DND-41 (cell line): ENCODE data around the gene DMRT1.

Source experiments
- ATAC-seq: fragments of 200-7000 bp; cut with Tn5 transposase; 3 replicates; pipeline ENCODE4 v1.9.1; 2021; ENCODE audit warnings: low read depth; ENCODE audit not compliant: insufficient read depth
- DNase-seq: peaks from one replicate; pipeline ENCODE4 v3.0.0-alpha.2; 2020
- H2AFZ ChIP-seq: 2 replicates; pipeline ENCODE4 v1.6.0; 2012; ENCODE audit warnings: low read depth, low read length
- H3K27ac ChIP-seq: 2 replicates; pipeline ENCODE4 v1.5.1; 2012; ENCODE audit warnings: low read length, inconsistent platforms
- H3K27me3 ChIP-seq: fragments of 200-600 bp; sonication (generic); 2 replicates; pipeline ENCODE4 v1.6.0; 2012; ENCODE audit warnings: low read length, mild to moderate bottlenecking, inconsistent platforms; ENCODE audit not compliant: insufficient read depth, poor library complexity
- H3K36me3 ChIP-seq: 2 replicates; pipeline ENCODE4 v1.5.1; 2012; ENCODE audit warnings: low read length, inconsistent platforms; ENCODE audit not compliant: insufficient read depth
- H3K4me1 ChIP-seq: 2 replicates; pipeline ENCODE4 v1.5.1; 2012; ENCODE audit warnings: mild to moderate bottlenecking, low read length; ENCODE audit not compliant: insufficient read depth
- H3K4me2 ChIP-seq: 2 replicates; pipeline ENCODE4 v1.6.0; 2012; ENCODE audit warnings: mild to moderate bottlenecking, moderate library complexity, low read length, inconsistent platforms; ENCODE audit not compliant: insufficient read depth
- H3K4me3 ChIP-seq, 2 experiments: fragments of 200-600 bp in 1 of 2; shearing (Covaris generic) in 1 of 2; 2 replicates each; pipeline ENCODE4 v1.5.1; 2012 to 2016; ENCODE audit warnings: inconsistent platforms in 2 of 2, low read length in 2 of 2, mild to moderate bottlenecking in 2 of 2, low read depth in 1 of 2, moderate library complexity in 1 of 2
- H3K79me2 ChIP-seq: 2 replicates; pipeline ENCODE4 v1.6.0; 2012; ENCODE audit warnings: low read length, inconsistent platforms; ENCODE audit not compliant: insufficient read depth
- H3K9ac ChIP-seq: 2 replicates; pipeline ENCODE4 v1.6.0; 2012; ENCODE audit warnings: low read depth, mild to moderate bottlenecking, inconsistent platforms, low read length, moderate library complexity
- H3K9me3 ChIP-seq: 2 replicates; pipeline ENCODE4 v1.5.1; 2012; ENCODE audit warnings: low read length, moderate library complexity, mild to moderate bottlenecking, inconsistent platforms; ENCODE audit not compliant: insufficient read depth, severe bottlenecking
- H4K20me1 ChIP-seq: 2 replicates; pipeline ENCODE4 v1.6.0; 2012; ENCODE audit warnings: low read length; ENCODE audit not compliant: insufficient read depth
- CTCF ChIP-seq: IDR thresholded peaks from 2 replicates; pipeline ENCODE4 v1.5.1; 2012; ENCODE audit warnings: borderline replicate concordance, low read length, moderate library complexity, mild to moderate bottlenecking; ENCODE audit not compliant: poor library complexity, severe bottlenecking; ENCODE audit errors: extremely low read depth
- EZH2 ChIP-seq: IDR thresholded peaks from 3 replicates; pipeline ENCODE4 v1.6.1; 2012; ENCODE audit warnings: borderline replicate concordance, low read depth, mild to moderate bottlenecking, moderate library complexity, low read length, inconsistent platforms; ENCODE audit not compliant: severe bottlenecking

Gene DMRT1

GRCh38 chr9:846852-847251 lies 5.4 kb downstream of the DMRT1 start:
- no peak overlapping the region for H3K9ac ChIP-seq
- H3K79me2 ChIP-seq: no peaks in the 10 kb centered on the region
- no peaks in the 10 kb centered on the region for H4K20me1 ChIP-seq
- H3K4me3 ChIP-seq: no peak overlapping the region
- H3K27me3 ChIP-seq: peaks cover 3% of the 10 kb centered on the region
- H3K4me1 ChIP-seq: no peaks in the 10 kb centered on the region
- H2AFZ ChIP-seq: no peak overlapping the region
- no peak for ATAC-seq
- no peak overlapping the region for H3K4me2 ChIP-seq
- TF ChIP-seq CTCF: no peak
- no peak for TF ChIP-seq EZH2
- no peak overlapping the region for H3K27ac ChIP-seq
- H3K9me3 ChIP-seq: no peaks in the 10 kb centered on the region
- no peak for DNase-seq
- H3K36me3 ChIP-seq: no peaks in the 10 kb centered on the region

GRCh38 chr9:847505-847904 lies 6.0 kb downstream of the DMRT1 start:
- H2AFZ ChIP-seq: no peak overlapping the region
- no peaks in the 10 kb centered on the region for H3K4me1 ChIP-seq
- no peak overlapping the region for H3K27ac ChIP-seq
- no peak for TF ChIP-seq CTCF
- no peak for TF ChIP-seq EZH2
- ATAC-seq: no peak
- no peaks in the 10 kb centered on the region for H3K79me2 ChIP-seq
- H3K9ac ChIP-seq: no peak overlapping the region
- no peaks in the 10 kb centered on the region for H3K9me3 ChIP-seq
- no peak overlapping the region for H3K4me3 ChIP-seq
- DNase-seq: no peak
- H4K20me1 ChIP-seq: no peaks in the 10 kb centered on the region
- no peak overlapping the region for H3K4me2 ChIP-seq
- H3K27me3 ChIP-seq: peaks cover 3% of the 10 kb centered on the region
- no peaks in the 10 kb centered on the region for H3K36me3 ChIP-seq

GRCh38 chr9:849431-849830 lies 7.9 kb downstream of the DMRT1 start:
- Histone ChIP-seq H3K4me1 (no peaks in the 10 kb centered on the region), H3K79me2 (no peaks in the 10 kb centered on the region), H3K36me3 (no peaks in the 10 kb centered on the region), H3K4me3 (no peak overlapping the region), H4K20me1 (no peaks in the 10 kb centered on the region), H3K9ac (no peak overlapping the region), H3K27ac (no peak overlapping the region), H3K9me3 (no peaks in the 10 kb centered on the region), H3K27me3 (peaks cover 3% of the 10 kb centered on the region), H2AFZ (no peak overlapping the region), H3K4me2 (no peak overlapping the region)
- no peak for ATAC-seq
- TF ChIP-seq CTCF (no peak), EZH2 (no peak)
- DNase-seq: no peak

- DNase-seq: no peak
- H3K9ac ChIP-seq: no peak overlapping the region
- no peak for ATAC-seq
Observed at GRCh38 chr9:852539-852938, 11.0 kb downstream of the DMRT1 start.

More at GRCh38 chr9:852539-852938, 11.0 kb downstream of the DMRT1 start:
- H3K4me3 ChIP-seq: no peak overlapping the region
- peaks cover 3% of the 10 kb centered on the region for H3K27me3 ChIP-seq
- TF ChIP-seq EZH2 (no peak), CTCF (no peak)
- H3K4me2 ChIP-seq: no peak overlapping the region
- H3K36me3 ChIP-seq: no peaks in the 10 kb centered on the region
- H3K4me1 ChIP-seq: no peaks in the 10 kb centered on the region
- H2AFZ ChIP-seq: no peak overlapping the region
- H3K9me3 ChIP-seq: no peaks in the 10 kb centered on the region
- H3K79me2 ChIP-seq: no peaks in the 10 kb centered on the region
- no peak overlapping the region for H3K27ac ChIP-seq
- no peaks in the 10 kb centered on the region for H4K20me1 ChIP-seq
